Measurements from ENCODE around the gene ZER1. TPM values are rescaled to one million over a fixed set of nuclear protein-coding genes. Genes with fewer than 3 reads are reported as not detected.

The ZER1 gene
- total RNA-seq, 1 experiment from 2014 or later: 28.6 TPM

- intact Hi-C loops (cut with micrococcal nuclease; ENCODE audit: unreplicated experiment): loop anchor here (2.0 to 5.0 kb wide), 4 partner anchors 47 to 93 kb away; partner anchors contain the start of genes KYAT1, LRRC8A, ZDHHC12 and ZER1
- BruUV-seq (replicated peaks): no TSS peak
Observed at GRCh38 chr9:128818099-128818838, 46.5 kb upstream of the ZER1 start, which contains the start of gene ENDOG. Gene ENDOG (plus strand): TSS chr9:128818500. CDS start chr9:128818685, 185 bp downstream.

GRCh38 chr9:128810873-128811272 is 39.1 kb upstream of the ZER1 start:
- no peaks in the 10 kb centered on the region for H3K27me3 ChIP-seq (replicated peaks; ENCODE audit: control insufficient read depth, insufficient read depth, low read length)
- no peak overlapping the region for H3K4me3 ChIP-seq (ENCODE audit: low read depth, low read length)
- TF ChIP-seq, protein P1, sequence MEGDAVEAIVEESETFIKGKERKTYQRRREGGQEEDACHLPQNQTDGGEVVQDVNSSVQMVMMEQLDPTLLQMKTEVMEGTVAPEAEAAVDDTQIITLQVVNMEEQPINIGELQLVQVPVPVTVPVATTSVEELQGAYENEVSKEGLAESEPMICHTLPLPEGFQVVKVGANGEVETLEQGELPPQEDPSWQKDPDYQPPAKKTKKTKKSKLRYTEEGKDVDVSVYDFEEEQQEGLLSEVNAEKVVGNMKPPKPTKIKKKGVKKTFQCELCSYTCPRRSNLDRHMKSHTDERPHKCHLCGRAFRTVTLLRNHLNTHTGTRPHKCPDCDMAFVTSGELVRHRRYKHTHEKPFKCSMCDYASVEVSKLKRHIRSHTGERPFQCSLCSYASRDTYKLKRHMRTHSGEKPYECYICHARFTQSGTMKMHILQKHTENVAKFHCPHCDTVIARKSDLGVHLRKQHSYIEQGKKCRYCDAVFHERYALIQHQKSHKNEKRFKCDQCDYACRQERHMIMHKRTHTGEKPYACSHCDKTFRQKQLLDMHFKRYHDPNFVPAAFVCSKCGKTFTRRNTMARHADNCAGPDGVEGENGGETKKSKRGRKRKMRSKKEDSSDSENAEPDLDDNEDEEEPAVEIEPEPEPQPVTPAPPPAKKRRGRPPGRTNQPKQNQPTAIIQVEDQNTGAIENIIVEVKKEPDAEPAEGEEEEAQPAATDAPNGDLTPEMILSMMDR (IDR thresholded peaks at IDR 0.05; ENCODE audit: insufficient read depth in 1 of 2, low read depth in 1 of 2, low read length in 1 of 2, severe bottlenecking in 1 of 2, unreplicated experiment in 1 of 2): no peak
- BruUV-seq (replicated peaks): no TSS peak
- Mint-ChIP-seq H3K27me3 (ENCODE audit: insufficient read depth, unreplicated experiment) (no peaks in the 10 kb centered on the region), H3K36me3 (ENCODE audit: insufficient read depth, unreplicated experiment) (peaks cover 19% of the 10 kb centered on the region), H3K4me3 (ENCODE audit: unreplicated experiment) (no peak overlapping the region), H3K4me1 (ENCODE audit: low read depth, unreplicated experiment) (no peaks in the 10 kb centered on the region), H3K27ac (ENCODE audit: unreplicated experiment) (no peak overlapping the region), H3K9me3 (ENCODE audit: unreplicated experiment) (no peaks in the 10 kb centered on the region)
- ChIA-PET POLR2A (no interaction called here), CTCF (no interaction called here)
- H3K4me1 ChIP-seq: no peaks in the 10 kb centered on the region
- no peaks in the 10 kb centered on the region; the same call in 1 of the 2 replicates for H3K36me3 ChIP-seq (ENCODE audit: control insufficient read depth, insufficient read depth, low read length)
- intact Hi-C loops (cut with micrococcal nuclease; ENCODE audit: unreplicated experiment): no loop called here
- no peak for DNase-seq
- no peaks in the 10 kb centered on the region for H3K9me3 ChIP-seq

More at GRCh38 chr9:128818099-128818838, 46.5 kb upstream of the ZER1 start, which contains the start of gene ENDOG:
- Mint-ChIP-seq H3K27me3 (ENCODE audit: insufficient read depth, unreplicated experiment) (no peaks in the 10 kb centered on the region), H3K27ac (ENCODE audit: unreplicated experiment) (peak within 1 kb of the TSS; percentile 29), H3K9me3 (ENCODE audit: unreplicated experiment) (no peaks in the 10 kb centered on the region), H3K4me1 (ENCODE audit: low read depth, unreplicated experiment) (peaks cover 15% of the 10 kb centered on the region), H3K4me3 (ENCODE audit: unreplicated experiment) (peak within 1 kb of the TSS; percentile 77), H3K36me3 (ENCODE audit: insufficient read depth, unreplicated experiment) (peaks cover 61% of the 10 kb centered on the region)
- ChIA-PET POLR2A (interaction anchor here (0.6 to 2.8 kb wide), 10 partner anchors 12 to 486 kb away, joined by 3 to 43 read pairs (median 6); partner anchors contain the start of genes SPOUT1, SPTAN1, URM1 and ZDHHC12), CTCF (interaction anchor here (0.5 to 2.2 kb wide), 29 partner anchors 10 to 808 kb away, joined by 3 to 42 read pairs (median 4); partner anchors contain the start of genes DOLPP1, KYAT1, LRRC8A and NTMT1)
- Histone ChIP-seq H3K27me3 (replicated peaks; ENCODE audit: control insufficient read depth, insufficient read depth, low read length) (no peaks in the 10 kb centered on the region), H3K9me3 (no peaks in the 10 kb centered on the region), H3K36me3 (ENCODE audit: control insufficient read depth, insufficient read depth, low read length) (peaks cover 1% of the 10 kb centered on the region; the same call in 1 of the 2 replicates), H3K4me3 (ENCODE audit: low read depth, low read length) (peak within 1 kb of the TSS; percentile 95), H3K4me1 (no peaks in the 10 kb centered on the region; the same call in none of the 2 replicates)
- DNase-seq: peak; percentile 97 to 99
- TF ChIP-seq, protein P1 (IDR thresholded peaks at IDR 0.05; ENCODE audit: insufficient read depth in 1 of 2, low read depth in 1 of 2, low read length in 1 of 2, severe bottlenecking in 1 of 2, unreplicated experiment in 1 of 2): peak; percentile 94 to 95

- no peak overlapping the region for H3K27ac Mint-ChIP-seq (ENCODE audit: unreplicated experiment)
- DNase-seq: no peak
- no peaks in the 10 kb centered on the region for H3K4me1 Mint-ChIP-seq (ENCODE audit: low read depth, unreplicated experiment)
- Histone ChIP-seq H3K9me3 (no peaks in the 10 kb centered on the region), H3K36me3 (ENCODE audit: control insufficient read depth, insufficient read depth, low read length) (no peaks in the 10 kb centered on the region; the same call in 1 of the 2 replicates), H3K4me1 (no peaks in the 10 kb centered on the region), H3K27me3 (replicated peaks; ENCODE audit: control insufficient read depth, insufficient read depth, low read length) (no peaks in the 10 kb centered on the region), H3K4me3 (ENCODE audit: low read depth, low read length) (no peak overlapping the region)
- ChIA-PET CTCF (no interaction called here), POLR2A (no interaction called here)
- intact Hi-C loops (cut with micrococcal nuclease; ENCODE audit: unreplicated experiment): no loop called here
- no peak overlapping the region for H3K4me3 Mint-ChIP-seq (ENCODE audit: unreplicated experiment)
- TF ChIP-seq, protein P1 (IDR thresholded peaks at IDR 0.05; ENCODE audit: insufficient read depth in 1 of 2, low read depth in 1 of 2, low read length in 1 of 2, severe bottlenecking in 1 of 2, unreplicated experiment in 1 of 2): no peak
- no TSS peak for BruUV-seq (replicated peaks)
- peaks cover 13% of the 10 kb centered on the region for H3K36me3 Mint-ChIP-seq (ENCODE audit: insufficient read depth, unreplicated experiment)
- H3K9me3 Mint-ChIP-seq (ENCODE audit: unreplicated experiment): no peaks in the 10 kb centered on the region
- no peaks in the 10 kb centered on the region for H3K27me3 Mint-ChIP-seq (ENCODE audit: insufficient read depth, unreplicated experiment)
Observed at GRCh38 chr9:128809831-128810230, 38.1 kb upstream of the ZER1 start.
